SKM-1 treated with dmso at 0.1 percent for 144 hours (cell line): ENCODE data around the gene NTRK2.

Experiments
- DNase-seq: peaks from one replicate; lab custom pipeline; 2025; ENCODE audit not compliant: unreplicated experiment; lab: John Stamatoyannopoulos, UW

Gene NTRK2

DNA sequence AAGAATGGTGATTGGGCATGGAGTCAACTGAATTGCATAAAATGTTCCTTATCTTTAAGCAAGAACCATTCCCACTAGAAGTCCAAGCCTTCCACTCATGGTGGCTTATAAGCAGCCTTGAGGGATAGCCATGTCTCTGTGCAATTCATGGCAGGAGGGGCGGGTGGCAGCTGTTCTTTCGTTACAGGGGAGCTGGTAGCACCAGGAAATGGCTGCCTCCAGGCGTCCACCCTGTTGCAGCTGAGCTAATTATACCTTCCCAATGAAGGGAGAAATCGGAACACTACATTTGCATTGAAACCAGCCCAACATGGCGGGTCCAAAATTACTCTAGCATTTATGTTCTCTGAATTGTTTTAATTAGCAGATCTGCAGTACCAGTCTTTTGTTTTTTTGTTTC, 289.8 kb downstream of the NTRK2 start:
- DNase-seq: no peak

DNA sequence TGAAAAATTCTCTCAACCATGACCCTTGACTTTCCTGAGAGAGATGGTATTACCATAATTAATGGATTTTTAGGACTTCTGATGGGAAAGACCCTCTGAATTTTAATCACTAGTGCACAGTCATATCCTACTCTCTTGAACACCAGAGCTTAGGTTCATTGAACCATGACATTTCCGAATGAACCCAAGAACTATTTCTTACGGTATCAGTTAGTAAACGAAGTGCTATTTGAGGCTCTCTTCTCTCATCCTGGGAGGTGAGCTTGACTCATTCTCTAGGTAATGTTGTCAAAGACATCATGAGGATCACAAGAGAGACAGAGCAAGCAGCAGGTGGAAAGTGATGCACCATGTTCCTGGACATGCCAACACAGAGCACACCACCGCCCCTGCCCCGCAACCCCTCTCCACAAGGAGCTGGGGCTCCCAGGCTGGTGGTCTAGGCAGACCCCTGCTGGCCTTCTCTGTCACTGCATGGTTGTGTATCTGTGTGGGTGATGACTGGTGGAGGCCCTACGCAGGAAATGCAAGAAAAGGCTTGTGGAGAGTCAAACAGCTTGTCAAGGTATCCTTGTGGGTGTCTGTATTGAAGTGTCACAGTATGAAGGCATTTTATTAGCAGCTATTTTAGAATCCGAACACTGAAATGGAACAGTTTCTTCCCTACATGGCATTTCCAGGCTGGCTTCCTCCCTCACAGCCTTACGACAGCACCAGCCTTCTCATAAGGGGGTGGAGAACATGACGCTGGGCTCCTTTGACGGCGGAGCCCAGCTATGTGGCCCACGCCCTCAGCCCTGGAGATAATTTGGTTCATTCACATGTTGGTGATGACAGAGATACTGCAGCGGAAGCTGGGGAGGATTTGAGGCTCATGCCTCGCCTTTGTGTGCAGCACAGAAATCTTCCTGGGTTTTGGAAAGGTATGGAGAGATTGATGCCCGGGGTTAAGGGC, 297.6 kb downstream of the NTRK2 start:
- no peak for DNase-seq

DNA sequence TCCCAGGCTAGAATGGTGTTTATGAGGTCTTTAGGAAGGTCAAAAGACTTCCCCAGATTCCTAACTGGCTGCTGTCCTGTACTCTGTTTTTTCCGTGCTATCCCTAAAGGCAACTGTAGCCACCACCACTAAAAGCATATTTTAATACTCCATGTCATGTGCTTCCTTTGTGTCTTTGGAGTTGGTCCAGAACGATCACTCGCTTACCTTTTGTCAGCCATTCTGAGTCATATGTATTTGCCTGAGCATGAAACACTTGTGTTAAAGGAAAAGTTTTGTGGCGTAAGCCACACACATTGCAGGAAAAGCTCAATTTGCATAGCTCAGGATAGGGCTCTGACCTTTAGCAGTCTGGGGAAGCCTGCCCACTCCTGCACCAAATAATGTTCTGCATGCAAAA, 299.6 kb downstream of the NTRK2 start:
- no peak for DNase-seq

DNA sequence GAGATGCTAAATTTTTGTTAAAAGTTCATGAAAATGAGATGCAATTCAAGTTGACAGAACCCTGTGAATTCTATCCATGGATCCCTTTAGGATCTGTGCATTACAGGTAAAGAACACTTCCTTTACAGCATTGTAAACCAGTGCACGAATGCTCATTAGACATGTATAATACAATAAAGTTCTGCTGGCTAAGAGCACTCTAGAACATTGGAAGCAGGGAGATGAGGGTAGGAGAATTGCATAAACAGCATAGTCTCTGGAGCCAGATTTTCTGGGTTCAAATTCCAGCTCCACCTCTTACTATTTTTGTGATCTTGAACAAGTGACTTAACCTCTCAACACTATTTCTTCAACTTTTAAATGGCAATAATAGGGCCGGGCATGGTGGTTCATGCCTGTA, 300.2 kb downstream of the NTRK2 start:
- no peak for DNase-seq

DNA sequence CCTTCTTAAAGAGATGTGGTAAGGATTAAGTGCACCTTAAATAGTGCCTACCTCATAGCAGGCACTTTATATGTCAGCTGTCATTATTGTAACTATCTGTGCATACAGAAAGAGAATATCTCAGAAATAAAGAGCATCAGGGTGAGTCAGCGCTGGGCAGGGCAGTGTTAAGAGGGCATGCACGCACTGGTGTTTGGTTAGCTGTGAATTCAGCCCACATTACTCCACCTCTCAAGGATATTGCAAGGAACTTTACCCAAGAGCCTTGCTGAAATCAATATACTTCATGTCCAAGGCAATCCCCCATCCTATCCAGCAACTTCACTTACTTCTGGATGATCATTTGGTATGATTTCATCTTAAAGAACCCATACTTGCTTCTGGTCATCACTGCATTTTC, 300.9 kb downstream of the NTRK2 start:
- no peak for DNase-seq

DNA sequence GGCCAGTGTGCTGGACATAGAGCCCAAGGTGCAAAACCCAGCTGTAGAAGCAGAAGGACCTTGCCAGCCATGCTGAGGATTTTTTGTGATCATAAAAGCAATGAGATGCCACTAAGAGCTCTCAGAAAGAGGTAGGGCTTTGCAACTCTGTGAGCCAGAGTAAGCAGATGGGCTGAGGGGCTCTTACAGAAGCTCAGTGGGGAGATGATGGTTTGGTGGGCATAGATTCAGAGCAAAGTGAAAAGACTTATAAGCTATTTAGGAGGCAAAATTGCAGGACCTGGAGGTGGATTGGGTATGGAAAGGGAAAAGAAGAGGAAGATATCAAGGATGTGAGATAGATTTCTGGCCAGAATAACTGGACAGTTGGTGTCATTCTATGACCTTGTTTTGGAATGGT, 302.0 kb downstream of the NTRK2 start:
- DNase-seq: no peak

DNA sequence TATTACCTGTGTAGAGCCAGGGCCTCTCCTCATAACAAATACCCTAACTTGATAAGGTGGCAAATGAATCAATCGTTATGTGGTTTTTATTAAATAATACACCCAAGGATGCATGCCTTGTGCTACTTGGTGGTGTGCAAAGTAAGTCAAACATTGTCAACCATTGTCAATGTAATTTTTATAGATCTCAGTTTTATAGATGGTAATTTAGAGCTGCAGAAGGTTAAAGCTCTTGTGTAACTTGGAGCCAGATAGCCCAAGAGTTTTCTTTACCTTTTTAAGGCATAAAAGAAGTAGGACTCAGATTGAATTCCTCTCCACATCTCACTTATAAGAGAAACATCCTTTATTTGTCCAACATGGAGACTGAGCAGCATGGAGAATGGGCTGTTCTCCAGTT, 304.7 kb downstream of the NTRK2 start:
- DNase-seq: no peak

DNA sequence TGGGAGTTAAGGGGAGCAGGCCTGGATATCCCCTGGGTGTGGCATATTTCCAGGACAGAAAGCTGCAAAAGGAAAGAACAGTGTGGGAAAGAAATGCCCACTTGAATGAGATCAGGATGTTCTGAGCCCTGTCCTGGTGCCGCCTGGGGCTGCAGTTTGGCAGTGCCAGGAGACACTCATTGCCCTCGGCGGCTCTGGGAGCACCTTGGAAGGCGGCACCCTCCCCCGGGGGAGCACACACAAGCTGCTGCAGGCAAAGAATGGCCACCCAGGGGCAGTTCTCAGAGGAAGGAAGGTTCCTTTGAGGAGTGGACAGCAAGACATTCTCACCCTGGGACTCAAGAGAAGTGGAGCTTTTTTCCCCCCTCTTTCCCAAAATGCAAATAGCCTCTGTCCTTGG, 305.3 kb downstream of the NTRK2 start:
- DNase-seq: no peak

DNA sequence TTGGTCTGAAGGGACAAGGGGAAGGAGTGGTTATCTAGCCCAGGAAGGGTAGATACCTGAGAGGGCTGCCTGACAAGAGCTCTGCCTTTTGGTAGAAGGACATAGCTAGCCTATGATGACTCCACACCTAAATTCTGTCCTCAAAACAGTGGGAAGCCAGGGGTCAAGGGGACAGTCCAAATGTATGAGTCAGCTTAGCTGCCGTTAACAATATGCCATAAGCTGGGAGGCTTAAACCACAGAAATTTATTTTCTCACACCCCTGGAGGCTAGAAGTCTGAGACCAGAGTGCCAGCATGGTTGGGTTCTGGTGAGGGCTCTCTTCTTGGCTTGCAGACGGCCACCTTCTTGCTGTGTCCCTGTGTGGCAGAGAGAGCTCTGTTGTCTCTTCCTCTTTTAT, 306.4 kb downstream of the NTRK2 start:
- DNase-seq: no peak

DNA sequence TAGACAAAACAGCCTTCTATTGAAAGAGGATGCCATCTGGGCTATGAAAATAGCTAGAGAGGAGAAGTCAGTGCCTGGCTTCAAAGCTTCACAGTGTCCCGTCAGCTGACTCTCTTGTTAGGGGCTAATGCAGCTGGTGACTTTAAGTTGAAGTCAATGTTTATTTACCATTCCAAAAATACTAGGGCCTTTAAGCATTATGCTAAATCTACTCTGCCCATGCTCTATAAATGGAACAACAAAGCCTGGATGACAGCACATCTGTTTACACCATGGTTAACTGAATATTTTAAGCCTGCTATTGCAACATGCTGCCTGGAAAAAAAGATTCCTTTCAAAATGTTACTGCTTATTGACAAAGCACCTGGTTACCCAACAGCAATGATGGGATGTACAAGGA, 309.1 kb downstream of the NTRK2 start:
- no peak for DNase-seq

DNA sequence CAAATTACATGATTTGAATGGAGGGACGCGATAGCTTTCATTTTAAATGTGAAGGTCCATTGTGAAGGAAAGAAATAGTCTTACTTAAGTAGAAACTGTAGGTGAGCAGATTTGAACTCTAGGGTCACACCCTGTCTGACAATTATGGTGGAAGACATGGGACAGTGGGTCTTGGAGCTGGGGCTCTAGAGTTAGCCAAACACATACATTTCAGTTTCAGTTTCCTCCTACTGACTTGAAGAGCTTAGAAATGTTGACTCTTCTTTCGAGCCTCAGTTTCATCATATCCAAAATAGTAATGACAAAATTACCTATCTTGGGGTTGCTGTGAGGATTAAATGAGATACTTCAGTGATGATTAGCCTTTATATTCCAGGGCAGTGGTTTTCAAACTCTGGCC, 314.2 kb downstream of the NTRK2 start:
- DNase-seq: no peak

DNA sequence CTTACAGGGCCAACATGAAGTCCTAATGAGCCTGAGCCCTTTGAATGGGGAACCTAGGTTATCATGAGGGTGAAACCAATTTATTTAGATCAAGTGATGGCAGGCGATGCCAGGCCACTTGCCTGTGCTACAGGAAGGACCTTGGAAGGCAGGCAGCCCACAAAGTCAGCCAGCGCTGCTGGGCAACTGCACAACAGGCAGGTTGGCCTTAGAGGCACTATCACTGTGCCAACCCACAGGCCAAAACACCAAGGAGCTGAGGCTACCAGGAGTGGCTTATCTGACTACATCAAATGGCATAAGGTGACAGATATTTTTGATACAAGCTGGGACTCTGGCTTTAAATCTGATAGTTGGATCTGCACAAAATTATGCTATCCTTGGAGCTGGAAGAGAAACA, 319.1 kb downstream of the NTRK2 start:
- DNase-seq: no peak

DNA sequence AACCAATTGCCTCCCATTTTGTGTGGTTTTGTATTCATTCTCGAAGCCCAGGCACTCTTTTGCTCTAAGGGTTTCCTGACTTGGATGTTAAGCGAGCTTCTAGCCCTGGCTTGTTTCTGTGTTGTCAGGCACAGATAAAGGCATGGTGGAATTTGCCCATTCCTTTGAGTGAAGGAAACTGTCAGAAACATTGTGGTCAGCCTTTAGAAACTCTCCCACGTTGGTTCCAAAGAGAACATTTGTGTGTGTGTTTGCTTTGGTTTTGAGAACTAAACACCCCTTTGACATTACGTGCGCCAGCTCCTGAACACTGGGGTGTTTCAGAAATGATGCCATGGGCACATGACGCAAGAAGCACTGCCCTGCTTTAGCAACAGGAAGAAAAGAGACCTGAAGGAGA, 320.9 kb downstream of the NTRK2 start:
- DNase-seq: no peak

DNA sequence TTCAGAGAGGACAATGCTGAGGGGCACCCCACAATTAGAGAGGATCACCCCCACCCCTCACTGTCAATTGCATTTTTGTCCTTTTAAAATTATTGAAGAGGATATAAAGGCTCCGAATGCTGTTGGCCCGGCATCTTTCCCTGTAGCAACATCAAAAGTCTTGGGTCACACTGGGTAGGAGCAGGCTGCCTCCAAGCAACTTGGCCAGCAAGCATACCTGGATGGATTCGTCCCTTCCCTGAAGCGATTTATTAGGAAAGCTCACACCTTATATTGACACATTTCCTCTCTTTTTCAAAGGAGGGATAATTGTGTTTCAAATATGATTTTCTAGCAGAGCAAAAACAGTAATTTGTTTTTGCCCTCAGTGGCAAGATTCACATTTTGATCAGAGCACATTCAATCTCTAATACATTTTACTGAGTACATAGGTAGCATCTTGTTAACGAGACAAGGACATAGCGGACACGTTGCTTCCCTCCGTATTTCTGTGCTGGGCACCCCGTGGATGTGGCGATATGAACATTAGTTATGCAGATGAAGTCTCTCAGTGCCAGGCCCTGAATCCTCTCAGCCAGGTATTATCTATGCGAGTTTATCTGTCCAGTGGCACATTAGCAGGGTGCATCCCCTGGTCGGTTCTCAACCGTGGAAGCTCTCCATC, 321.5 kb downstream of the NTRK2 start:
- no peak for DNase-seq

DNA sequence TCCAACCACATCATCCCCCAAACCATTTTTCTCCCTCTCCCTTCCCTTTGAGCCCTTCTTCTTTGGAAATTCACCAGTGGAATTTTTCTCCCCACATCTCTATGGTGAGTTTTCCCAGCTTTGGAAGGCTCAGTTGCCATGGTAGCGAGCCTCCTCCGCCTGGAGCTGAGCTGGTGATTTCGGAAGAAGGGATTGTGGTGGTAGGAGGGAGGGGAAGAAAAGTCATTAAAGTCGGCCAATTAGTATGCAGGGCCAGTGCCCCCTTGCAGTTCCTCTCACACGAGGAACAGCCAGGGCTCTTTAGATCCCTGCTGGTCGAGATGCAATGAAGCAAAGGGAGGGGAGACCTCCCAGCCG, 322.0 kb downstream of the NTRK2 start:
- no peak for DNase-seq

DNA sequence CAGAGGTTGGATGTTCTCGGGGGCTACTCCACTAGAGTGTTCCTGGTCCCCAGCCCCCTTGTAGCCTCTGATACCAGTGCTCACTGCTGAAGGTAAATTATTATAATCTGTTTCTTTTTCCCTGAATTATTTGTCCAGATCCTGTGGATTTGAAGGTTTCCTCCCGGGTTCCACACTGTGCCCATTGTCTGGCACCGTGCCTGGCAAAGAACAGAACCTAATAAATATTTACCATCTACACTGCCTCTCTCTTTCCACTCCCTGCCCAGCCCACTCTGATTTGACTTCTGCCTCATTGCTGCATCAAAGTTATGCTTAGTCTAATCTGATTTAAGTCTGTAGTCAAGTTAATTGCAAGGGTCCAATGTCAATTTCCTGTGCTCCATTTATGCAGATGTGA, 322.9 kb downstream of the NTRK2 start:
- no peak for DNase-seq

DNA sequence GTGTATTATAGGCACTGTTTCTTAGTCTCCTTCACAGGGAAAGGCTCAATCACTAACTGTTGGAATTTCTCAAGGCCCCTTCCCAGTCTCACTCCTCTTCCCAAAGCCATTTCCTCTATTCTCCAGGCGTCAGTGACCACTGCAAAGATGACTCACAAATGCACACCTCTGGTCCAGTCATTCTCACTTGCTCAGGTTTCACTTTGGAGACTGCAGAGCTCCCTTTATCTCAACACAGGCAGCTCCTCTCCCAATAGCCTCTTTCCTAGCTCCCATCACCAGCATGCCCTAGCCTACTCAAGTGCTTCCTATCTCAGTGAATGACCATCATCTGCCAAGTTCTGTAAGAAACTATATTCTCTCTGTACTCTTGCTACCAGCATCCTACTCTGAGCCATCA, 323.6 kb downstream of the NTRK2 start:
- DNase-seq: no peak

DNA sequence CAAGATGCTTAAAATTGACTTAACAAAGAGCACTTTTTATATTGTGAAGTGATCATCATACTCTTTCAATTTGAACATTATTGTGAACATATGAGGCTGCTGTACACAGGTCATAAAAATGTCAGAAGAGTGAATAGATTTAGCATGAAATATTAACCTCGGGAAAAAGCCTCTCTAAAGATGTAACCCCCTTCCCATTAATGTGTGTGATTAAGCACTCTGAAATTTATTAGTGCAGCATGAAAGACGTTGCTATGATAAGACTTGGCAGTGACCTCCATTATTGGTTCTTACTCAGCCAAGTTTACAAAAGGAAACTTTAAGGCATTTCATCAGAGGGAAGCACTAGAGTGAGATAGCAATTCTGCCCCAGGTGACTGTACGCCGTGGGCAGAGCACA, 326.5 kb downstream of the NTRK2 start:
- no peak for DNase-seq

DNA sequence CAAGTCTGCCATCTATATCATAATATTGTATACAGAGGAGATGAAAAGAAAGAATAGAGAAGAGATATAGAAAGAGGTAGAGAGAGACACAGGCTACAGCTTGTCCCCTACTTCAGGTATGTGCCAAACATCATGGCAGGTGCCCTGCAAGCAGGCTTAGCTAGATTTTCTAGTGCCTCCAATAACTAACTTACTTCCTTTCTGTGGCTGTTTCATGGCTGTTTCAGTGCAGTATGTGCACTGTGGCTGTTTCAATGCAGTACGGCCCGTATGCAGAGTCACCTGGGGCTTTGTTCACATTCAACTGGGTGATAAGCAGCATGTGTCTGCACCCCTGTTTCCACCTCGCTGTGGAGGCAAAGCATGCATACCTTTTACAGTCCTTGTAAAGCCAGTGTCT, 327.2 kb downstream of the NTRK2 start:
- DNase-seq: no peak

DNA sequence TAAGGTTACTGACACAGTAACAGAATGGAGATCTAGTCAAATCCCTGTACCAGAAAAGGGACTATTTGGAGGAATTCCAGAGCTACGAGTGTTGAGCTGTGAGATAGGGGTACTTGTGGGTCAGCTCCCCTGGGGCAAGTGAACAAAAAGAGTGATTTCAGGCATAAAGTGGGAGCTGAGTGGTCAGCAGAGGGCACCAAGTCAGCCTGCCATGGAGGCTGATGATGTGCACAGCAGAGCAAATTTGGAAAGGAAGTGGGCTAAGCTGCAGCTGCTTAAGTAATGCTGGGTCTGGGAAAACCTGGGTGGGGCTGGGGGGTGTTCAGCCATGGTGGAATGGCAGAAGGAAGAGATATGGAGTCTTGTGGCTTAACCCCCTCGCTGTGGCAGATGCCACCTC, 327.9 kb downstream of the NTRK2 start:
- DNase-seq: no peak

DNA sequence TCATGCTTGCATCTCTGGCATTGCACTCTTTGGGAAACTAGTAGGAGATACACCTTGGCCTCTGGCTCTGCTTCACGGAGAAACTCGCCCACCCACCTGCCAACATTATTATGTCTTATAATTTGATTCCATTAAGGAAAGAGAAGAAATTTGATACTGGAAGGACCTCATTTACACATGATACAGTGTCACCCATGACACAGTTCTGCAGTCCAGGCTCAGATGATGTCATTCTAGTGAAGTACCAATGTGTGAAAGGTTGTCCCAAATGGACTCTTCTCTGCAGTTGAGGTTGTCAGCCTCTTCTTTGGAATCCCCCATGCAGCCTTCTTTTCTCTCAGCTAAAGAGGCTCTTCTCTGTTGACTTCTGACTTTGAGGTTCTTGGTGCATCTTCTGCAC, 329.1 kb downstream of the NTRK2 start:
- DNase-seq: no peak

DNA sequence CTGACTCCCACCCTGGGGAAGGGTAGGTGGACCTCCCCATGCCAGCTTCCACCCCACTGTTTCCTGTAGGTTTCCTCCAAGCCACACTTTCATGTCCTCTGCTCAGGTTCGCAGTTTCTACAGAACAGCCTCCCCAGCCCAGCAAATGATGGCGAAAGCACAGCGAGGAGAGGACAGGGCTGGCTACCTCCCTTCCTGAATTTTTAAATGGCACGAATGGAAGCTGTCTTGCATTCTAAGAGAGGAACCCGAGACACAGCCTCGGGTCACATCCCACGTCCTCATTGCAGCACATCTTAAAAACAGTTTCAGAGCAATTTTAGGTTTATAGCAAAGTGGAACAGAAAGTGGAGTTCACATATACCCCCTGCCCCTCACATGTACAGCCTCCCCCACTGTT, 330.3 kb downstream of the NTRK2 start:
- DNase-seq: no peak

DNA sequence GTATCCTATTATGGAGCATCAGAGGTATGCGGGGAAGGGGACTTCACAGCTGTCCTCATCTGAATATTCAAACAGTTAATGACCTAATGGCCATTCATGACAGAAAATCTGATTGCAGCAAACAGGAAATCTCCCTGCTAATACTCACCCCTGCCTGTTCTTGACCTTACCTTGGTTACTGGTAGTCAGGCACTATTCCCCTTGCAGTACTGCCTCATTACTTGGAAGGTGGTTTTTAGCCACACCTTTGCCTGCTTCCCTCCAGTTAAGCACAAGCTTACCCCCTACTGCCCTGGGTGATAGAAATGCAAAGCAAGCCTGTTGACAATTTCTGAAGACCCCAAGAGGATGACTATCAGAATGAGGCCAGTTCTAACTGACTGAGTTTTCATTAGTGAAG, 332.4 kb downstream of the NTRK2 start:
- no peak for DNase-seq
